Fibroblast of skin of left quadriceps (primary cell): ENCODE measurements around the gene FBXO44.

Source experiments
- DNase-seq, 2 experiments: peaks; one replicate each; pipeline ENCODE4 v3.0.0-alpha.2; 2013; ENCODE audit warnings: low read depth in 2 of 2

The FBXO44 gene

DNA sequence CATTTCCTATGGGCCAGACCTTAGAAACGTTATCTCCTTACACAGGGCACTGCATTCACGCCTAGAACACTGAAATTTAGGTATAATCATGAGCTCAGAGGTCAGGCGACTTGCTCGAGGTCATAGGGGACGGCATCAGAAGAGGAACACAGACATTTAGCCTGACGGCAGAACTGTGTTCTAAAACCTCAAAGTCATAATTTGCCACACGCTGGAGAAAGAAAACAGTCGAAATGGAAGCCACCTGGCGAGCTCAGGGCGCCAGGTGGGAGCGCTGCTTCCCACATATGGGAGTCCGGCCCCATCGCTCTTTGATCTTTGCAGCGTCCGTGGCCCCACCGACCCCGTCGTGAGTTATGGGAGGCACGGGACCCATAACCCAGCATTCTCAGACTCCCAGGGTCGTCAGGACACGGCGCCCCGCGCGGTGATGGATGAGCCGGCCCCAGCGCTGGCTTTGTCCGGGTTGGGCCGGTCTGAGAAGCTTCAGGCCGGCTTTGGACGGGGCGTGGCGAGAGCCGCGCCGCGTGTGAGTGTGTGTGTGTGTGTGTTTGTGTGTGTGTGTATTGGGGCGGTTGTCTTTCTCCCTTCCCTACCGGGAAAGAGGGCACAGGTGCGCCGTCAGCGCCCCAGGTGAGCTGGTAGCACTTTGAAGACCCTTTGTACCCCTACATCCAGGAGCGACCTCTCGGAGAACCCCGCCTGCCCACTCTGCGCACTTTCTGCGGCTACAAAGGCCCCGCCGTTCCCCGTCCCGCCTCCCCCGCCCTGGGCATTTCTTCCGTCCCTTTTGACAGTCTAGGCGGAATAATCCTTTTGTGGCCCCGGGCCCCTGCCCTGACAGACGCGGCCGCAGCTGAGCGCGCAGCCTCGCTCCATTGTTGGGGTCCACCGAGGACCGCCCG is 36.0 kb downstream of the FBXO44 start:
- no peak for DNase-seq

DNA sequence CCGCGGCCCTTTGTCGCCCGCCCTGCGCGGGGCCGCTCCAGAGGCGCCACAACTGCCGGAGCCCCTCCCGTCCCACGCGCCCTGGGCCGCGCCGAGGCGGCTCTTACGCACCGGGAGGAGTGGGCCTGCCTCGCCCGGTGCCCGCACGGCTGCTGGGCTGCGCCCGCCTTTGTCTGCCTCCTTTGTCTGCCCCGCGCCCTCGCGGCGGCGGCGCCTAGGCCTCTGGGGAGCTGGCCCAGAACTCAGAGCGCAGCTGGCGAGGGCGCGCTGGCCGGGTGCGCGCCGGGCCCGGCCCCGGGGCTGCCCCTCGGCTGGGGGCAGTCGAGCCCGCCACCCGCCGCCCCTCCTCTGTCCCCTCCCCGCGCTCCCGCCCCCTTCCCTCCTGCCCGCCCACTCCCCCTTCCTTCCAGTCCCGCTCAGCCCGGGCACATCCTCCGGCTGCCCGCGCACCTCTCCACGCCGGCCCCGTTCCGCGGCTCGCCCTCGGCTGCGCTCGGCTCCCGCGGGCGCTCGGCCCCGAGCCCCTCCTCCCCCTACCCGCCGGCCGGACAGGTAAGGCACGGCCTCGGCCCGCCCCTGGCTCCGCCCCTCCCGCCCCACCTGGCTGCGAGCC is 36.7 kb downstream of the FBXO44 start, which contains the start of gene DRAXIN:
DRAXIN (plus strand) TSS at position 409 of the 613 bp plus-strand sequence. CDS start 14,549 bp downstream, outside the sequence.
- DNase-seq, result no peak

DNA sequence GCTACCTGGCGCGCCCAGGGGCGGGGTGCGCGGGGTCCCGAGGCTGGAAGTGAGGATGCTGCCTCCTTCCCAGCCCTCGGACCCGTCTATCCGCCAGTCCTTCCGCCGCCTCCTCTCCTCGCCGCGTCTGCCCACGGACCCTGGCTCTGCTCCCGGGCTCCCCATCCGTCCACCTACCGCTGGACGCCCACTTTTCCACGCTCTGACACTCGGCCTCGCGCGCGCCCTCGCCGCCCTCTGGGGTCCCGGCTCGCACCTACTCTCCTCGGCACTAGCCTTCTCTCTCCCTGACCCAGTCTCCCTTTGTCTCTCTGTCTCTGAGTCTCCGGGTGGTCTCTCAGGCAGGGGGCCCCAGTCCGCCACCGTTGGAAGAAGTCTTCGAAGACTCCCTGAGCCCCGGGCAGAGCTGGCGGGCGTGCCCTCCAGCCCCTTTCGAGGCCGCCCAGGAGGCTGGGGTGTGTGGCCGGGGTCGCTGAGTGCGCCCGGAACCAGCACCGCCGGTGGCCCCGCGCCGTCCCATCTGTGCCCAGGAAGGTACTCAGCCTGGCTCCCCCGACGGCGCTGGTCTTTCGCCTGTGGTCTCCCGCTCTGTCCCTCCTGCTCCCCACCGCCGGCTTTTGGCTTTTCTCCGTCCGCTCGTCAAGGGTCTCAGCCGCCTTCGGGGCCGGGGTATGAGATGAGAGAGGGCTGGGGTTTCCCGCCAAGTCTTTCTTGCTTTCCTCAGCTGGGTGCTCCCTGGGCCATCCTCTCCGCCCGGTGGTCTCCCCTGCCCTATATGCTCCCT is 37.4 kb downstream of the FBXO44 start:
- no peak for DNase-seq

DNA sequence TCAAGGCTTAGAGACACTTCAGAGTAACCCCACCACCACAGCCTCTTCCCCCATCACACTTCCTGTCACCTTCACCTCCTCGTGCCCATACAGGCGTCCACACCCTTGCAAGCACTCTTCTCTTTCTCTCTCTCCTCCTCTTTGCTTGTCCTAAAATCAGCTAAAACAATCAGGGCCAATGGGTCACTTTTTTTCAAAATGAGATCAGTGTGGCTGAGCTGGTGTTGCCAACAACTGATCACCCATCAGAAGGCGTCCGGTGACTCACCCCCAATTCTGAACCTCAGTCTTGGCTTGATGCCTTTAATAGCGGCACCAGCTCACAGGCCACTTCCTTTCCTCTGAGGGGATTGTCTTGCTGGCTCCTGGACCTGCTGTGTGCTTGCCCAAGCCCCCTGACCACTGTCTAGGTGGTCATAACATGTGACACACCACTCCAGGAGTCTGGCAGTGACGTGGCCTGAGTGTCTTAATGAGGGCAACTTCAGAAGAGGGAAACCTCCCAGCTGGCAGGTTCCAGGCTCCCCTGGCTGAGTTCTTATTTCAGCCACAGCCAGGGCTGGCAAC is 38.4 kb downstream of the FBXO44 start:
- DNase-seq, result peak; percentile 21 to 25

DNA sequence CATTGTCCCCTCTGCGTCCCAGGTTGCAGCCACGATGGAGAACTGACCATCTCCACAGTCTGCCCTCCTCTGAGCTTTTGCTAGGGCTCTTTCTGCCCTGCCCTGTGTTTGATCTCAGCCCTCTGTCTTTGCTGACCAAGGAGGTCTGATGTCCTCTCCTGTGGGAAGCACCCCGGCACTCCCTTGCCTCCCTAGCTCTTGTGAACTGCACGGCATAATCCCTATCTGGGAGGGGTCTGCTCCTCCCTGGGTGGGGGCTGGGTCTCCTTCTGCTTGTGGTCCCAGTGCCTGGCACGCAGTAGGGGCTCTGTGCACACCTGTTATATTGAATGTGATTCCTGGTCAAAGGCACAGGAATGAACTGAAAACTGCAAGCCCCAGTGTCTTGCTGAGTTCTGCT is 39.2 kb downstream of the FBXO44 start:
- DNase-seq, result no peak

DNA sequence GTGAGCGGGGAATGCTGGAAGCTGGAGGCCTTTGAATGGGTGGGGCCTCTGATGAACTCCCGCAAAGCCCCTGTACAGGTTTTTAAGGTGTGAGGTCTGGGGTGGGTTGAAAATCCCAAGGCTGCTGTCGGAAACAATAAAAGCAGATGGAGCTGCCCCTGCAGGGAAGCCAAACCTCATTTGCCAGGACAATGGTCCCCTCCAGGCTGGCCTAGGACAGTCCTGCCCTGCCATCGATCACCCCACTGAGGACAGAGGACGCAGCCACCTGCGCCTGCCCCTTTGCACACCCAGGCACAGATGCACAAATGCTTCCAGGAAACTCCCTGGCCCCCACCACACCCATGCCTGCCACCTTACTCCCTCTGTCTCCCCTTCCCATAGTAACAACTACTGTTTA is 41.2 kb downstream of the FBXO44 start:
- DNase-seq, result no peak

DNA sequence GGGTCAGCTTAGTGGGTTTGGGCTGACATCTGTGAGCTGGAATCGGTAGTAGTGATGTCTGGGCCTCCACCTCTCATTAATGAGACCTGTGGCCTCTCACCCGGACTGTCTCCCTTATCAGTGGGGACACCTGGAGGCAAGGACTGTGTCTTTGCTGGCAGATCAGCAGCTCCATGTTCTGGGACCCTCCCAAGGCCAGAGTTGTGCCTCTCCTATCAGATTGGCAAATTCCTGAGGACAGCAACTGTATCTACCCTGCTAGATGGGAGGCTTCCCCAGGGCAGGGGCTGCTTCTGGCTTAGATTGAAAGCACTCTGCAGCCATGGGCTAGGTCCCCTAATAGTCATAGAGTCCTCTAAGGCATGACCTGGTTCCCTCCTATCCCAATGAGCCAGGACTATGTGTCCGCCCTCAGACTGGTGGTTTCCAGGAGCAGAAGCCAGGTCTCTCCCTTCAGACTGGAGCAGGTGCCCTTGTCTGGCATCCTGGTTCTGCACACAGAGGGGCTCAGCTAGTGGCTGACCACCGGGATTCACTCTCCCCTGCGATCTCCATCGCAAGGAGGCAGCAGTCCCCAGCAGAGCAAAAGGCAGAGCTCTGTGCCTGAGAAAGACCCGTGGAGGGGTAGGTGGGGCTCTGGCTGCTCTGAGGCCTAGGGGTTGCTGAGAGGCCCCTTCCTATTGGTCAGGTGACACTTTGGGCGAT is 42.7 kb downstream of the FBXO44 start:
- no peak for DNase-seq

DNA sequence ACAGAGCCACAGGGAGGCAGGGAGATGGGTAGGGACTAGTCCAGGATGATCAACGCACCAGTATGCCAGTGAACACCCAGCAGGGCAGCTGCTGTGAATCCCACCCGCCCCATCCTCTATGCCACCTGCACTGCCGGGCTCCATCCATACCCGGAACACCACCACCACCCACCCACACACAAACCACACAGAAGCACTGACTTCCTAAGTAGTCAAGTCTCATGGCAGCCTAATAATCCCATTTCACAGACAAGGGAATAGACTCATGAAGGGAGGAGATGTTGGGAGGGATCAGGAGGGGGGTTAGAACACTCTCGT is 43.2 kb downstream of the FBXO44 start:
- no peak for DNase-seq

DNA sequence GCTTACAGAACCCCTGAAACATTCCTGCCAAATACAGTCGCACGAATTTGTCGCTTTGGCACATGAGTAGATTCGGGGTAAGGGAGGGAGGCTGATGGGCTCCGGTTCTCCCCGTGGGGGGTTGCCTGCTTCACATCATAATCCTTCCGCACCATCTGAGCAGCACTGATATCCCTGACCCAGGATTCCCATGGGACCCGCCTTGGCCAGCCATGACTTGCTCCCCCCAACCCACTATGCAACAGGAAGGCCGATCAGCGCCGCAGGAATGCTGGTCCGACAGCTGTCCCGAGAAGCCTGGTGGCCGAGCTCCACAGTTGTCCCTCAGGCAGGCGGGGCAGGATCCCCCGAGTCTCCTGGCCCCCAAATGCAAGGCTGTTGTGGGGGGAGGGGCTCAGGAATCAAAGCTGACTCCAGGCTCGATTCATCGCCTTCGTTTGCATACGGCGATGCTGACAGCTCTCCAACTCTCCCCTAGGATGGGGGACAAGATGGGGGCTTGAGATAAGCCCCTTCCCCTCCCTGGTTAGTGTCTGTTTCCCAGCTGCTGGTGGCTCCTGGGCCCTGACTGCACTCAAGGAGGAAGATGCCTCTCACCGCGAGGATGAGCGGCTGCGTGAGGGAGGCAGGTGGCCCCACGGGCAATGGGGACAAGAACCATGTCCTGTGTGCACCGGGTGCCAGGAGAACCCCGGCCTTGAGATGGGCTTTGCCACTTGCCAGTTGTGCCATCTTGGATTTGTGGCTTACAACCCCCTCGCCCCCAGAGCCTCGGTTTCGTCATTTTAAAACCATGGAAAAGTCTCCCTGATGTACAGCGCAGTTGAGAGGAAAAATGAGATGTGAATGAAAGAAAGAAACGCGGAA is 46.2 kb downstream of the FBXO44 start:
- DNase-seq, result no peak

DNA sequence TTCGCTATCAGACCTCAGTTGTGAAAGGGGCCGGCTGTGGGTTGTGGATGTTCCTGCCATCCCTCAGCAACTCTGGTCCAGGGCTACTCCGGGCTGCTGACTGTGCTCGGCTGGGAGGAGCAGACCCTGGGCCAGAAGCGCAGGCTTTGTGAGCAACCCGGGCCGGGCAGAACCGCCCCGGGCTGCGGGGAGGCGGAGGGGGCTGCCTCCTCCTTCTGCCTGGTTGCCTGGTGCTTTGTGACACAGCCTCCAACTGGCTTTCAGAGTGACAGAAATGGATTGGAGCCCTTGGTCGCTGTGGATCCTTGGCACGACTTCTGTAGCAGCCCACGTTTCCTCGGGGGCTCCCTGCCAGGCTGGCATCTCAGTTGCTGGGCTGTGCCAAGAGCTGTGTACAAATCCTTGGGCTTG is 46.9 kb downstream of the FBXO44 start:
- DNase-seq, result no peak

DNA sequence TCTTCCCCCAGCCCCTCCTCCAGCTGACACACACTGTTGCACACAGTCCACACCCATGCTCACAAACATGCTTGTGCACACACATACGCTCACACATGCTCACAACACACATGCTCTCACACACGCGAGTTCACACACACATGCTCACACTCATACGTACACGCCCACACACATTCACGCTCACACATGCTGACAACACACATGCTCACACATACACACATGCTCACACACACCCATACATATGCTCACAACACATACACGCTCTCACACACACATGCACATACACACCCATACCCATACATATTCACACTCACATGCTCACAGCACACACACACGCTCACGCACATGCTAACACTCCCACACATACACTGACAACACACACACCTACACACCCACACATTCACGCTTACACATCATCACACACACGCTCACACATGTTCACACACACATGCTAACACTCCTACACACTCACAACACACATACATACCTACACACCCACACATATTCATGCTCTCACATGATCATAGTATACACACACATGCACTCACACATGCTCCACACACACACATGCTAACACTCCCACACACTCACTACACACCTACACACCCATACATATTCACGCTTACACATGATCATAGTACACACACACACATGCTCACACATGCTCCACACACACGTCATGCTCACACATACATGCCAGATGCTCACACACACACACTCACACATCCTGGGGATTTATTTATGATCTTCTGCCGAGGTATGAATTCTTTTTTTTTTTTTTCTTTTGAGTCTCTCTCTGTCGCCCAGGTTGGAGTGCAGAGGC is 47.5 kb downstream of the FBXO44 start:
- no peak for DNase-seq

DNA sequence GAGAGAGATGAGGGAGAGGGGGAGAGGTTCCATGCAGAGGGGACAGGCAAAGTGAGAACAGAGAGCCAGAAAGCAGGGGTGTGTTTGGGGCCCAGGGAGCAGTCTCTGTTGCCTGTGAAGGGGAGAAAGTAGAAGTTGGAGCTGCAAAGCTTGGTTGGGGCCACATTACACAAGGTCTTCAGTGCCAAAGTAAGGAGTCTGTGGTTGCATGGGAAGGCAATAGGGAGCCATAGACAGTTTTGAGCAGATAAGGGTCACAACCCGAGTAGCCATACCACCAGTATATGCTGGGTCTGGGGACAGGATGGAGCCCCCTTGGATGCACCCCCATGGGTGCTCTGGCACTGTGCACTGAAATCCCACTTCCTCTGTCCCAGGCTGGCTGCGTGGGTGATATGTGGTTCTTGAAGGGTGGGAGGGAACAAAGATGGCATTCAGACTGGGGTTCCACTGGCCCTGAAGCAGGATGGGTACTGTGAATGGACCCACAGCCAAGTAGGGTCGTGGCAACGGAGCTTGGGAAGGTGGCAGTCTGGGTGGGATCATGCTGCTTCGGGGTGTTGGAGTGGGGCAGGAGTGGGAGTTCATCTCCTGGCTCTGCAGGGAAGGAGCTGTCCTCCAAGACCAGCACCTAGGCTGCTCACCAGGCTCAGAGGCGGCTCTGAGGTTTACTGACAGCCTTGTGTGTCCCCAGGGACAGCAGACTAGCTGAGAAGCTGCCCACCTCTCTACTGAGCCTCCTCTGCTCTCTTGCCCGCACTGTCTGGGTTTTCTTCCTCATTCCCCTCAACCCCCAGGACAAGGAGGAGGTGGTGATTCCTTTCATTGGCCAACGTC is 48.9 kb downstream of the FBXO44 start:
- no peak for DNase-seq

DNA sequence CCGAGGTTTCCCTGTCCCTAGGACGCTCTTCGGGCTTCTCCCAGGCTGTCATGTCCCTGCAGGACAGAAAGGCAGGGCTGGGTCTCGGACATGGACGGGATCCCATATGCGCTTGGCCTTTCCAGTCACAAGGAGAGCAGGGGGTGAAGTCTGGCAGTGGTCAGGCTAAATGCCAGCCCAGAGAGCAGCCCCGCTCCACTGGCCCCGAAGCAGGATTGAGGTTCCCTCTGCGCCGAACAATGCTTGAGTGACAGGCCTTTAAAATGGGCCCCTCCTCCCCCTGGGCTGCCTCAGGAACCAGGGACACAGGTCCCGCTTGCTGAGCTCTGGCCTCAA is 49.5 kb downstream of the FBXO44 start:
- no peak for DNase-seq

DNA sequence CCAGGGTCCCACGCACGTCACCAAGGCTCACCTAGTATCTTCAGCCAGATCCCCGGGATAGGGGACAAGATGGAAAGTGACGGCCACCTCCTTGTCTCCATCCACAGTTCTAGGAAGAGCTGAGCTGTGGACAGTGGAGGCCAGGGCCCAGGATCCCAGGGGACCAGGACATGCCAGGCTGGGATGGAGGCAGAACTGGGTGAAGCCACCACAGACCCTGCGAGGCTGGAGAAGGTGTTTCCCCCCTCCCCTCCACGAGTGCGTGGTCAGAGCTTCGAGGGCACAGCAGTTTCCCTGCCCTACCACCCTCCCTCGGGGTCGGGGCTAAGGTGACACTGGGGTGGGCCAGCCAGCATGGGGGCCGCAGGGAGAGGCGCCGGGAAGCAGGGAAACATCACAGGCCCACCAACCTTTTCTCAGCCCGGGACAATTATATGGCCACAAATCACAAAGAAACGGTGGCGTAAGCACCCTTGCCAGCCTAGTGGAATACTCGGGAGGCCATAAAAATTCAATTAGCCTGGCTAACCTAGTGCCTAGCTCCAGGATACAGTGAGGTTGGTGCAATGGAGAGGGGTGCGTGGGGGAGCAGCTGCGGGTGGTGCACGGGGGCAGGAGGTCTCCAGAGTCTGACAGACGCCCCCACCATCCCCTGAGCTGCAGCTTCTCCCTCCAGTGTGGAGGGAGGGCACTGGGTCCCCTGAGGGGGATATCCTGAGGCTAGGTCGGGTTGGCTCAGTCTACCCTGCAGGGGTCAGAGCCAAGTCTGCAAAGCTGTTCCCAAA is 50.2 kb downstream of the FBXO44 start:
- no peak for DNase-seq

DNA sequence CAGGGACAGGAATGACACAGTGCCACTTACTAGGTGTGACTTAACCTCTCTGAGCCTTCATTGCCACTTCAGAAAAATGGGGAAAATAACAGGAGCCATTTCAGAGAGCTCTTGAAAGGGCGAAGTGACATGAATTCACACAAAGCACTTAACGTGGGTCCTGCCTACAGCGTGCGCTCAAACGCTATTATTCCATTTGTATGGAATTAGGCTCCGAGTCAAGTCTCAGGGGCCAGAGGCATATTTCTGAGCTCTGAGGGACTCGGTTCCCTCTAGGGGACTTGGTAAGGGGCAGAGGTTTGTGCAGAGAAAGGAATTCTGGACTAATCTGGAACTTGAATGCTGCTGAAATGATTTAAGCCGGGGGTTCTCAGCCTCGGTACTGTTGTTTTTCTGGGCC is 50.9 kb downstream of the FBXO44 start:
- no peak for DNase-seq

DNA sequence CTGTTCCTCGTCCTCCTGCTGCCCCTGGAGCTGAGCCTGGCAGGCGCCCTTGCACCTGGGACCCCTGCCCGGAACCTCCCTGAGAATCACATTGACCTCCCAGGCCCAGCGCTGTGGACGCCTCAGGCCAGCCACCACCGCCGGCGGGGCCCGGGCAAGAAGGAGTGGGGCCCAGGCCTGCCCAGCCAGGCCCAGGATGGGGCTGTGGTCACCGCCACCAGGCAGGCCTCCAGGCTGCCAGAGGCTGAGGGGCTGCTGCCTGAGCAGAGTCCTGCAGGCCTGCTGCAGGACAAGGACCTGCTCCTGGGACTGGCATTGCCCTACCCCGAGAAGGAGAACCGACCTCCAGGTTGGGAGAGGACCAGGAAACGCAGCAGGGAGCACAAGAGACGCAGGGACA is 51.6 kb downstream of the FBXO44 start:
- DNase-seq, result no peak

DNA sequence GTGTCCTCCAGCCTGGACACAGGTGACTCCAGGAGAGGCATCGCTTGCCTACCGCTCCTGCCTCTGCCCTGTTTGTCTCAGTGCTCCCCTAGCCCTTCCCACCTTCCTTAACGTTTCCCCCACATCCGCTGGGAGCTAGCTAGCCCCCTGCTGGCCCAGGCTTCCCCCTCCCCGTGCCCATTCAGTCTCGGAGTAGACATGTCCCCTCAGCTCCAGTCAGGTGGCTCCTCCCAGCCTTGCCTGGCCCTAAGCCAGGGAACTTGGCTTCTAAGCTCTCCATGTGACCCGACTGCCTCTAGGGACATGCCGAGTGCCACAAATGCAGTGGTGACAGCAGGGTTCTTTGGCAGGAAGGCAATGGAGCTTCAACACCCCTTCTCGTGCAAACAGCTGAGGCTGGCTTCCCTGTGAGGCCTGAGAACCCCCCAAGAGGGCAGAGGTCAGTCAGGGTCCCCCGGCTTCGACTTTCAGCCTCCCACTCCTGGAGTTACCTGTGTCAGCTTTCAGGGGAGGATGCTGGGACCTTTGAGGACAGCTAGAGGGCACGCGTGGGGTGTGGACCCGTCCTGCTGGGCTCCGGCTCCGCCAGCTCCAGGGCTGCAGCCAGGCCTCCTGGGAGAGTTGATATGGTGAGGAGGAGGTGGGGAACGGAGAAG is 53.1 kb downstream of the FBXO44 start:
- DNase-seq, result no peak
